IPS-20b (cell line): ENCODE measurements around the gene USP36.
"Not testable (repeated sequence)": the region's sequence is repeated elsewhere in the genome, so short reads cannot be mapped to it uniquely, and the experiment has no call there.

Experiments
- H3K27ac ChIP-seq: one replicate; pipeline ENCODE4 v1.5.1; 2013; ENCODE audit warnings: low read length
- H3K27me3 ChIP-seq: 2 replicates; pipeline ENCODE4 v1.6.1; 2013; ENCODE audit warnings: mild to moderate bottlenecking, low read length, inconsistent platforms; ENCODE audit not compliant: insufficient read depth
- H3K36me3 ChIP-seq: 2 replicates; pipeline ENCODE4 v1.6.1; 2013; ENCODE audit warnings: low read depth, mild to moderate bottlenecking, inconsistent platforms, low read length, moderate library complexity; ENCODE audit not compliant: insufficient read depth
- H3K4me1 ChIP-seq: 2 replicates; pipeline ENCODE4 v1.6.1; 2013; ENCODE audit warnings: mild to moderate bottlenecking, control low read depth, inconsistent platforms, low read length, moderate library complexity; ENCODE audit not compliant: insufficient read depth
- H3K4me3 ChIP-seq: 2 replicates; pipeline ENCODE4 v1.5.1; 2013; ENCODE audit warnings: mild to moderate bottlenecking, low read length, inconsistent platforms
- H3K9ac ChIP-seq: 2 replicates; pipeline ENCODE4 v1.6.1; 2013; ENCODE audit warnings: low read depth, mild to moderate bottlenecking, inconsistent platforms, low read length, moderate library complexity
- H3K9me3 ChIP-seq: 2 replicates; pipeline ENCODE4 v1.6.1; 2013; ENCODE audit warnings: mild to moderate bottlenecking, low read depth, low read length, inconsistent platforms; ENCODE audit not compliant: insufficient read depth

The USP36 gene

GRCh38 chr17:78840780-78841611 is at the start of gene USP36:
USP36 (minus strand) TSS chr17:78840814; CDS start chr17:78836363, 4,451 bp downstream.
- Histone ChIP-seq H3K27me3 (no peaks in the 10 kb centered on the region), H3K36me3 (peaks cover 21% of the 10 kb centered on the region), H3K4me1 (0 out of 2 replicates have a peak, but pooled peaks cover 7% of the 10 kb centered on the region), H3K9me3 (no peaks in the 10 kb centered on the region), H3K27ac (peak within 1 kb of the TSS; percentile 33), H3K9ac (peak within 1 kb of the TSS; percentile 83), H3K4me3 (peak within 1 kb of the TSS; percentile 81)

GRCh38 chr17:78890096-78890495 is 49.5 kb upstream of the USP36 start:
- not testable (repeated sequence) for H3K4me3 ChIP-seq, H3K36me3 ChIP-seq, H3K9ac ChIP-seq, H3K9me3 ChIP-seq, H3K27me3 ChIP-seq, H3K27ac ChIP-seq, H3K4me1 ChIP-seq

GRCh38 chr17:78889531-78889930 is 48.9 kb upstream of the USP36 start:
- Histone ChIP-seq H3K4me3 (no peak overlapping the region), H3K27ac (no peak overlapping the region), H3K36me3 (no peaks in the 10 kb centered on the region; the same call in 1 of the 2 replicates), H3K4me1 (peaks cover under 1% of the 10 kb centered on the region), H3K9ac (no peak overlapping the region), H3K9me3 (no peaks in the 10 kb centered on the region), H3K27me3 (no peaks in the 10 kb centered on the region)

DNA sequence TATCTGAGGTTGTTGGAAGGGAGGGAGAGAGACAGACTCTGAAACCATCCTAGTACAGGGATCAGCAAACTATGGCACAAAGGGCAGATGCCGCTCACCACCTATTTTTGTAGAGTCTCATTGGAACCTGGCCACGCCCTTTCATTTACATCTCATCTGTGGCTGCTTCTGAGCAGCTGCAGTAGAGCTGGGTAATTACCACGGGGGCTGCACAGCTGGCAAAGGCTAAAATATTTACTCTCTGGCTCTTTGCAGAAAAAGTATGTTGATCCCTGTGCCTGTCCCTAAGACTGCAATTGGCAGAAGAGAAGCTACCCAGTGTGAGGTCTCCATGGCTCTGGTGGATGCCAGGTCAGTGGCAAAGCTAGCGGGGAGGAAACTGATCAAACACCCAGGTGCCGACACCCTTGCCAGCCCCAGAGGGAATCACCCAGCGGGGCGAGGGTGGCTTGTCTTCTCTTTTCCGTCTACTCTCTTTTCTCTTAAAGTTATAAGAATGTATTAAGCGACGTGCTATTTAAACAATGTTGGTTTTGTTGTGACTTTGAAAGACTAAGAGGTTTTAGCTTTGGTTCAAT is 48.4 kb upstream of the USP36 start:
- Histone ChIP-seq H3K9ac (no peak overlapping the region), H3K4me1 (peaks cover 5% of the 10 kb centered on the region), H3K4me3 (no peak overlapping the region), H3K27me3 (no peaks in the 10 kb centered on the region), H3K9me3 (no peaks in the 10 kb centered on the region), H3K36me3 (no peaks in the 10 kb centered on the region; the same call in 1 of the 2 replicates), H3K27ac (no peak overlapping the region)

GRCh38 chr17:78886954-78887353 is 46.3 kb upstream of the USP36 start:
- Histone ChIP-seq H3K9ac (no peak overlapping the region), H3K4me1 (peaks cover 15% of the 10 kb centered on the region), H3K27me3 (no peaks in the 10 kb centered on the region)

DNA sequence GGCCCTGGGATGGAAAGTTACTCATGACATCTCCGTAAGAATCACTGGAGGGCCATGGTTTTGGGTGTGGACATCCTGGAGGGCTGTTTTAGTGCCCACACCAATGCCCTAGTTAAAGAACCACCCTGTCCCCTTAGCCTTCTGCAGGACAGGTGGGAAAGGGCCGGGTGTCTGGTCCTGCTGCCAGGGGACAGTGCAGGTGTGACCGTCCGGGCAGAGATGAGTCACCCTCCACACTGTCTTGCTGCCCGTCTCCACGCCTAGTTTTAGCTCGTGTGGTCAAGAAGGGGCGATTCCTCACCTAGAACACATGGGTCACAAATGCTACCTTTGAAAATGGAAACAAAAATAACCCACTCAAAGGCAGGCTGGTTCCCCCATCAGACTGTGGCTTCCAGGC is 45.3 kb upstream of the USP36 start:
- H3K27ac ChIP-seq = no peak overlapping the region
- H3K4me1 ChIP-seq = peaks cover 15% of the 10 kb centered on the region
- no peak overlapping the region for H3K4me3 ChIP-seq
- no peaks in the 10 kb centered on the region for H3K9me3 ChIP-seq
- no peaks in the 10 kb centered on the region for H3K36me3 ChIP-seq
- H3K9ac ChIP-seq = no peak overlapping the region
- no peaks in the 10 kb centered on the region for H3K27me3 ChIP-seq

More at GRCh38 chr17:78886954-78887353, 46.3 kb upstream of the USP36 start:
- Histone ChIP-seq H3K27ac (no peak overlapping the region), H3K4me3 (no peak overlapping the region), H3K36me3 (no peaks in the 10 kb centered on the region), H3K9me3 (no peaks in the 10 kb centered on the region)

GRCh38 chr17:78884876-78885667 is 44.5 kb upstream of the USP36 start:
- Histone ChIP-seq H3K4me1 (peaks cover 15% of the 10 kb centered on the region), H3K9ac (no peak overlapping the region), H3K27ac (no peak overlapping the region)

GRCh38 chr17:78884148-78884825 is 43.7 kb upstream of the USP36 start:
- H3K4me1 ChIP-seq = peaks cover 18% of the 10 kb centered on the region
- H3K27ac ChIP-seq = no peak overlapping the region
- H3K4me3 ChIP-seq = peak overlapping the region; percentile 40; the same call in 1 of the 2 replicates
- H3K9ac ChIP-seq = peak overlapping the region; percentile 50; the same call in 1 of the 2 replicates
- H3K9me3 ChIP-seq = no peaks in the 10 kb centered on the region
- no peaks in the 10 kb centered on the region for H3K36me3 ChIP-seq
- no peaks in the 10 kb centered on the region for H3K27me3 ChIP-seq

More at GRCh38 chr17:78884876-78885667, 44.5 kb upstream of the USP36 start:
- Histone ChIP-seq H3K27me3 (no peaks in the 10 kb centered on the region), H3K9me3 (no peaks in the 10 kb centered on the region), H3K4me3 (no peak overlapping the region), H3K36me3 (no peaks in the 10 kb centered on the region)

GRCh38 chr17:78883533-78884131 is 43.0 kb upstream of the USP36 start:
- Histone ChIP-seq H3K4me1 (peaks cover 18% of the 10 kb centered on the region), H3K27me3 (no peaks in the 10 kb centered on the region), H3K4me3 (peak overlapping the region; percentile 40; the same call in 1 of the 2 replicates), H3K9ac (peak overlapping the region; percentile 50; the same call in 1 of the 2 replicates), H3K36me3 (no peaks in the 10 kb centered on the region), H3K27ac (no peak overlapping the region), H3K9me3 (no peaks in the 10 kb centered on the region)

GRCh38 chr17:78883089-78883532 is 42.5 kb upstream of the USP36 start:
- H3K4me1 ChIP-seq = peaks cover 18% of the 10 kb centered on the region
- no peak overlapping the region for H3K27ac ChIP-seq
- H3K27me3 ChIP-seq = no peaks in the 10 kb centered on the region
- peak overlapping the region; percentile 50; the same call in 1 of the 2 replicates for H3K9ac ChIP-seq
- no peaks in the 10 kb centered on the region for H3K36me3 ChIP-seq
- no peak overlapping the region; the same call in 1 of the 2 replicates for H3K4me3 ChIP-seq
- H3K9me3 ChIP-seq = no peaks in the 10 kb centered on the region
